ENCODE results near the gene RAD51B.

DNA sequence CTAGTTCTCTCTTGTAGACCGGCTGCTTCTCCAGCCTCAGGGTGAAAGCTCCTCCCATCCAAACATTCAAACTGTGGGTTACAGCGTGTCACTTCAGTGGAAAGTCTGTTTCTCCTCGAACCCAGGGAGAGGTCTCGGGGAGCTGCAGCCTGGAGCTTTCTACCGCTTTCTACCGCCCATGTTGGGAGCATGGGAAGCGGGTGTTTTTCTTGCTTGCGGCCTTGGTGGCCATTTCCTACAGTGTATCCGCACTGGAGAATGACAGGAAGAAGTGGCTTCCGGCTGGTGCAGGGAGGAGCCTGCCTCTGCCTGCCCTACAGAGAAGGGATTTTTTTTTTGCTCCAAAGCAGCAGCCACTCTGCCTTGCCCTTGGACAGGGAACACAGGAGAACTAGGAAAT is 952.1 kb downstream of the RAD51B start:
- TF ChIP-seq, protein P1, sequence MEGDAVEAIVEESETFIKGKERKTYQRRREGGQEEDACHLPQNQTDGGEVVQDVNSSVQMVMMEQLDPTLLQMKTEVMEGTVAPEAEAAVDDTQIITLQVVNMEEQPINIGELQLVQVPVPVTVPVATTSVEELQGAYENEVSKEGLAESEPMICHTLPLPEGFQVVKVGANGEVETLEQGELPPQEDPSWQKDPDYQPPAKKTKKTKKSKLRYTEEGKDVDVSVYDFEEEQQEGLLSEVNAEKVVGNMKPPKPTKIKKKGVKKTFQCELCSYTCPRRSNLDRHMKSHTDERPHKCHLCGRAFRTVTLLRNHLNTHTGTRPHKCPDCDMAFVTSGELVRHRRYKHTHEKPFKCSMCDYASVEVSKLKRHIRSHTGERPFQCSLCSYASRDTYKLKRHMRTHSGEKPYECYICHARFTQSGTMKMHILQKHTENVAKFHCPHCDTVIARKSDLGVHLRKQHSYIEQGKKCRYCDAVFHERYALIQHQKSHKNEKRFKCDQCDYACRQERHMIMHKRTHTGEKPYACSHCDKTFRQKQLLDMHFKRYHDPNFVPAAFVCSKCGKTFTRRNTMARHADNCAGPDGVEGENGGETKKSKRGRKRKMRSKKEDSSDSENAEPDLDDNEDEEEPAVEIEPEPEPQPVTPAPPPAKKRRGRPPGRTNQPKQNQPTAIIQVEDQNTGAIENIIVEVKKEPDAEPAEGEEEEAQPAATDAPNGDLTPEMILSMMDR (IDR thresholded peaks at IDR 0.05), result no peak
- TF ChIP-seq POLR2AphosphoS5 (IDR thresholded peaks at IDR 0.05; ENCODE audit: insufficient read depth in 1 of 2, low read depth in 1 of 2), result peak in 1 of 2 donors; percentile 59

Measured in vagina (tissue), 2 donors.